ENCODE measurements around the gene LRRC38. TPM values are rescaled to one million over a fixed set of nuclear protein-coding genes. Genes with fewer than 3 reads are reported as not detected.

The LRRC38 gene
- total and polyA plus RNA-seq, 2 of the 4 experiments (the other 2 are of a cell fraction), result not detected

GRCh38 chr1:13498553-13498952, 15.2 kb downstream of the LRRC38 start:
- DNase-seq (no peak), ATAC-seq (ENCODE audit: low read depth) (no peak)
- ChIA-PET POLR2A (ENCODE audit: unreplicated experiment) (no interaction called here), CTCF (no interaction called here)
- Histone ChIP-seq H3K79me1 (ENCODE audit: low read depth in 1 of 2, low read length in 2 of 2) (no peaks in the 10 kb centered on the region), H3K4me3 (ENCODE audit: insufficient read depth, low read depth, low read length) (no peak overlapping the region), H4K91ac (ENCODE audit: insufficient read depth, low read depth, low read length) (no peak overlapping the region), H3K14ac (replicated peaks; ENCODE audit: low read depth, low read length) (no peak overlapping the region), H3K56ac (ENCODE audit: extremely low read depth, insufficient read depth, low read length) (no peak overlapping the region), H3K9me1 (ENCODE audit: insufficient read depth, low read length) (no peaks in the 10 kb centered on the region), H2BK20ac (ENCODE audit: low read depth, low read length) (no peak overlapping the region), H3K36me3 (ENCODE audit: control insufficient read depth, insufficient read depth, low read length) (no peaks in the 10 kb centered on the region), H3K4me2 (ENCODE audit: low read depth, low read length) (no peak overlapping the region), H2AK9ac (replicated peaks; ENCODE audit: low read depth, low read length, poor library complexity) (no peak overlapping the region), H2BK5ac (ENCODE audit: low read depth, low read length, poor library complexity, severe bottlenecking) (no peak overlapping the region), H4K8ac (ENCODE audit: low read depth in 2 of 2, low read length in 2 of 2) (no peak overlapping the region), H3K27ac (ENCODE audit: insufficient read depth, low read length) (no peak overlapping the region), H3K18ac (ENCODE audit: low read depth, low read length) (no peak overlapping the region), H4K20me1 (ENCODE audit: insufficient read depth, low read length) (no peaks in the 10 kb centered on the region), H2AK5ac (ENCODE audit: low read depth, low read length) (no peak overlapping the region), H3K9ac (ENCODE audit: low read depth, low read length) (no peak overlapping the region), H3K27me3 (ENCODE audit: control insufficient read depth, insufficient read depth, low read length) (no peaks in the 10 kb centered on the region), H3K9me3 (ENCODE audit: control insufficient read depth, insufficient read depth, low read length) (peaks cover 30% of the 10 kb centered on the region), H3K4me1 (ENCODE audit: control insufficient read depth, insufficient read depth, low read length) (no peaks in the 10 kb centered on the region), H4K5ac (ENCODE audit: low read depth, low read length) (no peak overlapping the region), H3K4ac (ENCODE audit: low read depth, low read length) (no peak overlapping the region), H3K23ac (ENCODE audit: low read depth, low read length) (no peak overlapping the region), H2BK15ac (ENCODE audit: low read depth, low read length) (no peak overlapping the region), H2BK120ac (ENCODE audit: low read depth, low read length) (no peak overlapping the region), H2AFZ (replicated peaks; ENCODE audit: low read length, poor library complexity) (no peak overlapping the region)
- dilution Hi-C loops (cut with HindIII; ENCODE audit: low sequenced_read_pairs, unreplicated experiment) (no loop called here), in situ Hi-C loops (cut with MboI; ENCODE audit: low sequenced_read_pairs) (no loop called here), intact Hi-C loops (cut with micrococcal nuclease) (no loop called here)
- WGBS, 2 experiments (ENCODE audit: extremely low coverage in 2 of 2, insufficient read length in 1 of 2), result 49% methylated on average over 4 of the region's 7 CpGs; no CpG with 5 or more reads in 1 of the 2 experiments
- no TSS peak for BruUV-seq (replicated peaks)
- TF ChIP-seq CTCF (conservative IDR thresholded peaks at IDR 0.05; ENCODE audit: low read depth, low read length) (no peak), RFX5 (IDR thresholded peaks at IDR 0.05; ENCODE audit: low read depth, low read length) (no peak), ELK1 (IDR thresholded peaks at IDR 0.05; ENCODE audit: borderline replicate concordance, low read depth, low read length) (no peak), MXI1 (IDR thresholded peaks at IDR 0.05; ENCODE audit: borderline replicate concordance, low read depth, low read length) (no peak), SMC3 (IDR thresholded peaks at IDR 0.05; ENCODE audit: low read depth, low read length) (no peak), USF2 (IDR thresholded peaks at IDR 0.05; ENCODE audit: low read depth, low read length) (no peak), CEBPB (IDR thresholded peaks at IDR 0.05; ENCODE audit: low read depth, low read length) (no peak), BHLHE40 (IDR thresholded peaks at IDR 0.05; ENCODE audit: low read depth, low read length) (no peak), POLR2A (IDR thresholded peaks at IDR 0.05; ENCODE audit: low read depth, low read length) (no peak), CHD1 (IDR thresholded peaks at IDR 0.05; ENCODE audit: low read depth, low read length) (no peak), MAFK (IDR thresholded peaks at IDR 0.05; ENCODE audit: low read depth, low read length) (no peak), NFE2L2 (IDR thresholded peaks at IDR 0.05; ENCODE audit: low read depth, low read length) (no peak), RAD21 (IDR thresholded peaks at IDR 0.05; ENCODE audit: low read length) (no peak), RCOR1 (IDR thresholded peaks at IDR 0.05; ENCODE audit: insufficient replicate concordance, low read length) (no peak), FOS (IDR thresholded peaks at IDR 0.05; ENCODE audit: low read depth, low read length) (no peak), MAZ (IDR thresholded peaks at IDR 0.05; ENCODE audit: borderline replicate concordance, low read depth, low read length) (no peak)
